ENCODE measurements around the gene ARL6IP4. TPM values are rescaled to one million over a fixed set of nuclear protein-coding genes. Genes with fewer than 3 reads are reported as not detected.

Gene ARL6IP4
- total RNA-seq, 6 donors from 2014 or later, result 163 to 248 (median 187) TPM

- WGBS, 2 donors, result 85 to 91% methylated on average over 10 to 15 of the region's 15 CpGs
- H3K27me3 ChIP-seq, result no peaks in the 10 kb centered on the region
- no peaks in the 10 kb centered on the region for H3K9me3 ChIP-seq
- DNase-seq, result peak in 1 of 2 donors; percentile 77
- peaks cover 0 to 6% (median 3%) of the 10 kb centered on the region in 4 donors for H3K36me3 ChIP-seq
- H3K4me1 ChIP-seq, result peaks cover 34 to 64% (median 40%) of the 10 kb centered on the region in 4 donors
- peak overlapping the region in 1 of 4 donors; percentile 99 for H3K27ac ChIP-seq
- TF ChIP-seq POLR2A (IDR thresholded peaks at IDR 0.05) (no peak), POLR2AphosphoS5 (IDR thresholded peaks at IDR 0.05) (no peak), EP300 (IDR thresholded peaks at IDR 0.05) (no peak)
- TF ChIP-seq, protein P1, sequence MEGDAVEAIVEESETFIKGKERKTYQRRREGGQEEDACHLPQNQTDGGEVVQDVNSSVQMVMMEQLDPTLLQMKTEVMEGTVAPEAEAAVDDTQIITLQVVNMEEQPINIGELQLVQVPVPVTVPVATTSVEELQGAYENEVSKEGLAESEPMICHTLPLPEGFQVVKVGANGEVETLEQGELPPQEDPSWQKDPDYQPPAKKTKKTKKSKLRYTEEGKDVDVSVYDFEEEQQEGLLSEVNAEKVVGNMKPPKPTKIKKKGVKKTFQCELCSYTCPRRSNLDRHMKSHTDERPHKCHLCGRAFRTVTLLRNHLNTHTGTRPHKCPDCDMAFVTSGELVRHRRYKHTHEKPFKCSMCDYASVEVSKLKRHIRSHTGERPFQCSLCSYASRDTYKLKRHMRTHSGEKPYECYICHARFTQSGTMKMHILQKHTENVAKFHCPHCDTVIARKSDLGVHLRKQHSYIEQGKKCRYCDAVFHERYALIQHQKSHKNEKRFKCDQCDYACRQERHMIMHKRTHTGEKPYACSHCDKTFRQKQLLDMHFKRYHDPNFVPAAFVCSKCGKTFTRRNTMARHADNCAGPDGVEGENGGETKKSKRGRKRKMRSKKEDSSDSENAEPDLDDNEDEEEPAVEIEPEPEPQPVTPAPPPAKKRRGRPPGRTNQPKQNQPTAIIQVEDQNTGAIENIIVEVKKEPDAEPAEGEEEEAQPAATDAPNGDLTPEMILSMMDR (IDR thresholded peaks at IDR 0.05), result no peak
- ATAC-seq (ENCODE audit: low FRiP score in 2 of 2), result no peak
- H3K4me3 ChIP-seq, result no peak overlapping the region
Observed at GRCh38 chr12:122976648-122976975, 3.9 kb upstream of the ARL6IP4 start.

GRCh38 chr12:122977153-122977552, 3.3 kb upstream of the ARL6IP4 start:
- H3K27me3 ChIP-seq, result no peaks in the 10 kb centered on the region
- TF ChIP-seq, protein P1 (IDR thresholded peaks at IDR 0.05), result no peak
- TF ChIP-seq EP300 (IDR thresholded peaks at IDR 0.05) (no peak), POLR2A (IDR thresholded peaks at IDR 0.05) (no peak), POLR2AphosphoS5 (IDR thresholded peaks at IDR 0.05) (no peak)
- no peaks in the 10 kb centered on the region for H3K9me3 ChIP-seq
- H3K4me3 ChIP-seq, result no peak overlapping the region
- WGBS, 2 donors, result 89 to 91% methylated on average over 6 of the region's 6 CpGs
- H3K36me3 ChIP-seq, result peaks cover 0 to 12% (median 3%) of the 10 kb centered on the region in 4 donors
- H3K4me1 ChIP-seq, result peaks cover 39 to 70% (median 46%) of the 10 kb centered on the region in 4 donors
- H3K27ac ChIP-seq, result no peak overlapping the region
- DNase-seq, result no peak
- ATAC-seq (ENCODE audit: low FRiP score in 2 of 2), result no peak

DNA sequence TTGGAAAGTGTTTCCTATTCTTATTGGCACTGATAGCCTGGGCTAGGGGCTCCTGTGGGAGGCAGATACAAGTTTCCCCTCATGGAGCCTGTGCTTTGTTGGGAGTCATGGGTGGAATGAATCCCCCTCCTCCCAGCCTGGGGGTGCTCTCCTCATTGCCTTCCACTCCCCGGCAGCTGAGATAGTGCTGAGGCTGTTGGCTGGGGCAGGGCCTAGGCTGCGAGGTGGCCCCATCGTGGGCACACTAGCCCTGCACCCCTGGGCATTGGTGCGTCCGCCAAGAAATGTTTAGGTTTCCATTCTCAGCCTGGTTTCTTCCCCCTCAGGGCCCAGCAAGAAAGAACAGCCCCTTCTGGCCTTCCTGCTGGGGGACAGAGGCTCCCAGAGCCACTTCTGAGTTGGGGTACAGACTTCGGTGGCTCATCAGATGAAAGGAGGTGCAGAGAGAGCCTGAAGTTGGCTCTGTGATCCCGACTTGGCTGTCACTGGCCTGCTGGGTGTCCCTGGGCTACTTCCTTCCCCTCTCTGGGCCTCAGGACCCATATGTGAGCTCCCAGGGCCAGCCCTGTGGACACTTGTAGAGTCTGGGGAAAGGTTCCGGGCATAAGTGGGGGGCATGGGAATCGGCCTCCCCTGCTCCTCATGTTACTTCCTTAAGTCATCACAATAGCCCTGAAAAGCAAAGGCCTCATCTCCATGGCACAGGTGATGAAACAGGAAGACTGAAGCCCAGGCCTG, 2.7 kb upstream of the ARL6IP4 start:
- ATAC-seq (ENCODE audit: low FRiP score in 2 of 2), result no peak
- peaks cover 46 to 77% (median 53%) of the 10 kb centered on the region in 4 donors for H3K4me1 ChIP-seq

DNA sequence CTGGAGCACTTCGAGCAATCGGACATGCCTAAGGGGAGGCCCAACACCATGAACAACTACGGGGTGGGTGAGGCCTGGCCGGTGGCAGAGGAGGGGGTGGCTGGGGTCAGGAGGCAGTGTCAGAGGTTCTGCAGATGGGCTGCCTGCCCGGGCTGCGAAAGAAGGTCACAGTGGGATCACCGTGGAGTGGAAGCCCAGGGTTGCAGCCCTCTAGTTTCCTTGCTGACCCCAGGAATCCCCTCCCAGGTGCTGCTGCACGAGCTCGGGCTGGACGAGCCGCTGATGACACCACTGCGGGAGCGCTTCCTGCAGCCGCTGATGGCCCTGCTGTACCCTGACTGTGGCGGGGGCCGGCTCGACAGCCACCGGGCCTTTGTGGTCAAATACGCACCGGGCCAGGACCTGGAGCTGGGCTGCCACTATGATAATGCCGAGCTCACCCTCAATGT, 1.9 kb upstream of the ARL6IP4 start:
- H3K4me3 ChIP-seq, result no peak overlapping the region
- peaks cover 0 to 24% (median 5%) of the 10 kb centered on the region in 4 donors for H3K36me3 ChIP-seq
- no peak overlapping the region for H3K27ac ChIP-seq
- no peak for TF ChIP-seq EP300 (IDR thresholded peaks at IDR 0.05)
- TF ChIP-seq, protein P1 (IDR thresholded peaks at IDR 0.05), result no peak
- no peak for TF ChIP-seq POLR2A (IDR thresholded peaks at IDR 0.05)
- no peak for TF ChIP-seq POLR2AphosphoS5 (IDR thresholded peaks at IDR 0.05)
- H3K4me1 ChIP-seq, result peaks cover 53 to 83% (median 59%) of the 10 kb centered on the region in 4 donors
- ATAC-seq (ENCODE audit: low FRiP score in 2 of 2) (no peak), DNase-seq (peak in 1 of 2 donors; percentile 81)
- H3K9me3 ChIP-seq, result no peaks in the 10 kb centered on the region
- WGBS, 2 donors, result 82 to 85% methylated on average over 11 of the region's 21 CpGs
- no peaks in the 10 kb centered on the region for H3K27me3 ChIP-seq

More for the DNA sequence above, 2.7 kb upstream of the ARL6IP4 start:
- Histone ChIP-seq H3K9me3 (no peaks in the 10 kb centered on the region), H3K27ac (no peak overlapping the region), H3K27me3 (no peaks in the 10 kb centered on the region), H3K4me3 (no peak overlapping the region), H3K36me3 (peaks cover 0 to 18% (median 3%) of the 10 kb centered on the region in 4 donors)
- TF ChIP-seq EP300 (IDR thresholded peaks at IDR 0.05) (no peak), POLR2A (IDR thresholded peaks at IDR 0.05) (no peak)
- 95 to 100% methylated on average over 2 to 9 of the region's 9 CpGs for WGBS, 2 donors
- DNase-seq, result no peak

DNA sequence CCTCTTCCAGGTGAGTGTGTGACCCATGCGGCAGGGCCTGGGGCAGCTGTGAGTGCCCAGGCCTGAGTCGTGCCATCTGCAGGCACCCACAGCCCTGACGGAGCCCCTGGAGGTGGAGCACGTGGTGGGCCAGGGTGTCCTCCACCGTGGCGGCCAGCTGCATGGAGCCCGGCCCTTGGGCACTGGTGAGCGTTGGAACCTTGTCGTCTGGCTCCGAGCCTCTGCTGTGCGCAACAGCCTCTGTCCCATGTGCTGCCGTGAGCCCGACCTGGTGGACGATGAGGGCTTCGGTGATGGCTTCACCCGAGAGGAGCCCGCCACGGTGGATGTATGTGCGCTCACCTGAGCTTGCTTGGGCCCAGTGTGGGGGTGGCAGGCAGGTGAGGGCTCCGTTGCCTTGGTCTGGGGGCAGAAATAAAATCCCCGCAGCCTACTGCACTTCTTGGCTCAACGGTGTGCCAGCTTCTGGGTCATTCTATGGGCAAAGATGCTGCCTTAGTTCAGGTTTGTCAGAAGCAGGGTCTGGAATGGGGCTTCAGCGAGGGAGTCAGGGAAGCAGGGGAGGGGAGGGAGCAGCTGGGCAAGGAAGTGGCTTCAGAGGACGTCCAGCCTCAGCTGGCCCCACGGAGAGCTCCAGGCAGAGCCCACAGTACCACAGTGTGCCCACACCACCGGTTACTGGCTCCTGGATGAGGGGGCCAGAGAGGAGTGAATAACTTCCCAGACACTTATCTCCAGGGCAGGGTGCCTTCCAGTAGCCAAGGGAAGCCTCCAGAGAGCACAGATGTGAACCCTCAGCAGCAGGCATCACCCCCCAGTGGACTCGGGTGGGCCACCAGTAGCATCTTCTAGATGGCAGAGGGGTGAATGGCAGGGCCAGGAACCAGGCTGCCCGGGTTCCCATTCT, 1.2 kb upstream of the ARL6IP4 start:
- Histone ChIP-seq H3K27me3 (no peaks in the 10 kb centered on the region), H3K4me1 (peaks cover 54 to 83% (median 61%) of the 10 kb centered on the region in 4 donors), H3K27ac (peak overlapping the region in 2 of 4 donors; percentile 90 to 91), H3K4me3 (peak overlapping the region in 3 of 4 donors; percentile 85 to 99 (median 88)), H3K36me3 (peaks cover 0 to 24% (median 5%) of the 10 kb centered on the region in 4 donors), H3K9me3 (no peaks in the 10 kb centered on the region)
- ATAC-seq (ENCODE audit: low FRiP score in 2 of 2) (no peak), DNase-seq (no peak)
- TF ChIP-seq, protein P1 (IDR thresholded peaks at IDR 0.05), result no peak
- TF ChIP-seq EP300 (IDR thresholded peaks at IDR 0.05) (no peak), POLR2A (IDR thresholded peaks at IDR 0.05) (no peak), POLR2AphosphoS5 (IDR thresholded peaks at IDR 0.05) (no peak)
- WGBS, 2 donors, result 19 to 79% methylated on average over 5 to 26 of the region's 28 CpGs
